ENCODE measurements around the gene HPN.
A peak's percentile ranks its signal among the peaks of the same experiment; 100 is the strongest.
"Not testable (repeated sequence)": the region's sequence is repeated elsewhere in the genome, so short reads cannot be mapped to it uniquely, and the experiment has no call there.

The HPN gene

DNA sequence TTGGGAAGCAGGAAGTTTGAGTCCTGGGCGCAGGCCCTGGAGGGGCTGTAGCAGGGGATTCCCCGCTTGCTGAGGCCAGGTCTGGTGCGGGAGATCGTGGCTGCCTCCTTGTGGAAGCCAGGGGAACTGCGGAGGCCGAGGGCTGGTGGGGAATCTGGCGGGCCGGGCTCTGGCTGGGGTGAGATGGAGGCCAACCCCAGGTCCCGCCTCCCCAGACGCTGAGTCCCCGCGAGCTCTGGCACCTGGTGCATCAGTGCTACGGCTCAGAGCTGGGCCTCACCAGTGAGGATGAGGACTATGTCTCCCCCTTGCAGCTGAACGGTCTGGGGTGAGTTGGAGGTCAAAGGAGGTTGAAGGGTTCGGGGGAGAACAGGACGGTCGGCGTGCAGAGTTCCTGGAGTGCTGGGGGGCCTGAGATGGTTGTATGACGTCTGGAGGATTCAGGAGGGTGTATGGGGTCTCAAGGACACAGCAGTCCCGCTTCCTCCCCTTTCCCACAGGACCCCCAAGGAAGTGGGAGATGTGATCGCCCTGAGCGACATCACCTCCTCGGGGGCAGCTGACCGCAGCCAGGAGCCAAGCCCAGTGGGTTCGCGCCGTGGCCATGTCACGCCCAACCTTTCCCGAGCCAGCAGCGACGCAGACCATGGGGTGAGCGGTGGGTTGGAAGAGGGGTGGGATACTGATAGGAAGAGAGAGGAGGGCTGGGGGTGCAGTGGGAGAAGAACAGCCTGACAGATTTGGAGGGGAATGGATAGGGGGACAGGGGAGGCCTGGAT is 28.3 kb upstream of the HPN start:
- peaks cover 50% of the 10 kb centered on the region for H4K20me1 ChIP-seq (ENCODE audit: insufficient read depth, low read length)
- no peaks in the 10 kb centered on the region for H3K9me3 ChIP-seq (ENCODE audit: insufficient read depth, low read length, severe bottlenecking)
- no peak overlapping the region for H3K9ac ChIP-seq (ENCODE audit: low read depth, low read length)
- H3K4me1 ChIP-seq (ENCODE audit: insufficient read depth, low read length) = no peaks in the 10 kb centered on the region
- ATAC-seq (ENCODE audit: insufficient read depth, low read depth) (peak; percentile 74), DNase-seq (peak; percentile 77)
- no peak overlapping the region for H3K4me2 ChIP-seq (ENCODE audit: insufficient read depth, low read length)
- peaks cover 95% of the 10 kb centered on the region for H3K36me3 ChIP-seq (ENCODE audit: insufficient read depth, low read length)
- no peaks in the 10 kb centered on the region for H3K27me3 ChIP-seq (ENCODE audit: insufficient read depth, low read length, poor library complexity)
- no peak overlapping the region for H3K4me3 ChIP-seq (ENCODE audit: low read depth in 1 of 2, low read length in 2 of 2)
- no peak overlapping the region for H2AFZ ChIP-seq (ENCODE audit: low read depth, low read length)
- peaks cover 3% of the 10 kb centered on the region; the same call in 1 of the 2 replicates for H3K79me2 ChIP-seq (ENCODE audit: insufficient read depth, low read length)
- TF ChIP-seq EZH2 (IDR thresholded peaks at IDR 0.05; ENCODE audit: borderline replicate concordance, low read depth, low read length, severe bottlenecking) = no peak
- TF ChIP-seq, protein P1, sequence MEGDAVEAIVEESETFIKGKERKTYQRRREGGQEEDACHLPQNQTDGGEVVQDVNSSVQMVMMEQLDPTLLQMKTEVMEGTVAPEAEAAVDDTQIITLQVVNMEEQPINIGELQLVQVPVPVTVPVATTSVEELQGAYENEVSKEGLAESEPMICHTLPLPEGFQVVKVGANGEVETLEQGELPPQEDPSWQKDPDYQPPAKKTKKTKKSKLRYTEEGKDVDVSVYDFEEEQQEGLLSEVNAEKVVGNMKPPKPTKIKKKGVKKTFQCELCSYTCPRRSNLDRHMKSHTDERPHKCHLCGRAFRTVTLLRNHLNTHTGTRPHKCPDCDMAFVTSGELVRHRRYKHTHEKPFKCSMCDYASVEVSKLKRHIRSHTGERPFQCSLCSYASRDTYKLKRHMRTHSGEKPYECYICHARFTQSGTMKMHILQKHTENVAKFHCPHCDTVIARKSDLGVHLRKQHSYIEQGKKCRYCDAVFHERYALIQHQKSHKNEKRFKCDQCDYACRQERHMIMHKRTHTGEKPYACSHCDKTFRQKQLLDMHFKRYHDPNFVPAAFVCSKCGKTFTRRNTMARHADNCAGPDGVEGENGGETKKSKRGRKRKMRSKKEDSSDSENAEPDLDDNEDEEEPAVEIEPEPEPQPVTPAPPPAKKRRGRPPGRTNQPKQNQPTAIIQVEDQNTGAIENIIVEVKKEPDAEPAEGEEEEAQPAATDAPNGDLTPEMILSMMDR (IDR thresholded peaks at IDR 0.05; ENCODE audit: borderline replicate concordance, extremely low read depth, low read length, poor library complexity, severe bottlenecking) = peak; percentile 91
- H3K27ac ChIP-seq (ENCODE audit: low read length) = peak overlapping the region; percentile 22; the same call in 1 of the 2 replicates

DNA sequence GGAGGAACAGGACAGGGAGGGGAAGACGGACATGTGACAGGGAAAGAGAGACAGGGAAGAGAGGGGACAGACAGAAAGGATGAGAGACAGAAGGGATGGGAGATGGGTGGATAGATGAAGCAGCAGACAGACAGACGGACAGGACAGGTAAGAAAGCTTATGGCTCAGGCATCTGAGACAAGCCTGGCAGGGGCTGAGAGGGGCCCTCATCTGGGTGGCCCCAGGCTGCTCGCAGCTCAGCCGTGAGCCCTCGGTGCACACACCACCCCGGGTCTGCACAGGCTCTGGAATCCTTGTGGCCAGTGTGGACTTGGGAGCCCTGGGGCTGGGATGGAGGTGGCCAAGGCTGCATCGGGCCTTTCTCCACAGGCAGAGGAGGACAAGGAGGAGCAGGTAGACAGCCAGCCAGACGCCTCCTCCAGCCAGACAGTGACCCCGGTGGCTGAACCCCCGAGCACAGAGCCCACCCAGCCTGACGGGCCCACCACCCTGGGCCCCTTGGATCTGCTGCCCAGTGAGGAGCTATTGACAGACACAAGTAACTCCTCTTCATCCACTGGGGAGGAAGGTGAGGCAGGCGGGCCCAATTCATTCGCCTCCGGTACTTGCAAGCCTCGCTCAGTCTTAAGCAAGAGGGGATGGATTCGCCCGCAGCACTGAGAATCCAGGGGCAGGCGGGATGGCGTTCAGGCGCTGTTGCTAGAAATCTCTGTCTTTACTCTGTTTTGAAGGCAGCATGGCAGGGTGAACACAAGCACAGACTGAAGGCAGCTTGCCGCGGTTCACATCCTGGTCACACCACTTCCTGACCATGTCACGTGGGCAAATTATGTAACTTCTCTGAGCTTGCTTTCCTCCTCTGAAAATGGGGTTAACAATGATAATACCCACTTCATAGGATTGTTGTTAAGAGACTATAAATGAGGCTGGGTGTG is 27.4 kb upstream of the HPN start:
- no peaks in the 10 kb centered on the region for H3K9me3 ChIP-seq (ENCODE audit: insufficient read depth, low read length, severe bottlenecking)
- no peaks in the 10 kb centered on the region for H3K4me1 ChIP-seq (ENCODE audit: insufficient read depth, low read length)
- H2AFZ ChIP-seq (ENCODE audit: low read depth, low read length) = no peak overlapping the region
- H3K27me3 ChIP-seq (ENCODE audit: insufficient read depth, low read length, poor library complexity) = no peaks in the 10 kb centered on the region
- DNase-seq = peak; percentile 35
- no peak overlapping the region for H3K4me3 ChIP-seq (ENCODE audit: low read depth in 1 of 2, low read length in 2 of 2)
- TF ChIP-seq EZH2 (IDR thresholded peaks at IDR 0.05; ENCODE audit: borderline replicate concordance, low read depth, low read length, severe bottlenecking) = no peak
- TF ChIP-seq, protein P1 (IDR thresholded peaks at IDR 0.05; ENCODE audit: borderline replicate concordance, extremely low read depth, low read length, poor library complexity, severe bottlenecking) = no peak
- H3K4me2 ChIP-seq (ENCODE audit: insufficient read depth, low read length) = no peak overlapping the region
- H3K36me3 ChIP-seq (ENCODE audit: insufficient read depth, low read length) = peaks cover 97% of the 10 kb centered on the region
- H3K79me2 ChIP-seq (ENCODE audit: insufficient read depth, low read length) = peaks cover 3% of the 10 kb centered on the region; the same call in 1 of the 2 replicates
- peaks cover 50% of the 10 kb centered on the region for H4K20me1 ChIP-seq (ENCODE audit: insufficient read depth, low read length)
- H3K9ac ChIP-seq (ENCODE audit: low read depth, low read length) = no peak overlapping the region
- ATAC-seq (ENCODE audit: insufficient read depth, low read depth) = peak; percentile 41; the same call in 2 of the 3 replicates
- H3K27ac ChIP-seq (ENCODE audit: low read length) = no peak overlapping the region; the same call in 1 of the 2 replicates

GRCh38 chr19:35014774-35015173 is 26.7 kb upstream of the HPN start:
- H3K36me3 ChIP-seq (ENCODE audit: insufficient read depth, low read length) = peaks cover 97% of the 10 kb centered on the region
- H3K4me1 ChIP-seq (ENCODE audit: insufficient read depth, low read length) = not testable (repeated sequence)

More at GRCh38 chr19:35014774-35015173, 26.7 kb upstream of the HPN start:
- H3K27me3 ChIP-seq (ENCODE audit: insufficient read depth, low read length, poor library complexity); H3K27ac ChIP-seq (ENCODE audit: low read length); H3K9me3 ChIP-seq (ENCODE audit: insufficient read depth, low read length, severe bottlenecking); DNase-seq; H3K4me2 ChIP-seq (ENCODE audit: insufficient read depth, low read length); H3K9ac ChIP-seq (ENCODE audit: low read depth, low read length); H3K79me2 ChIP-seq (ENCODE audit: insufficient read depth, low read length); H3K4me3 ChIP-seq (ENCODE audit: low read depth in 1 of 2, low read length in 2 of 2); H2AFZ ChIP-seq (ENCODE audit: low read depth, low read length); ATAC-seq (ENCODE audit: insufficient read depth, low read depth): not testable (repeated sequence)
- peaks cover 44% of the 10 kb centered on the region for H4K20me1 ChIP-seq (ENCODE audit: insufficient read depth, low read length)

Data from DND-41 (cell line).